ENCODE results near the gene PPFIA3.

DNA sequence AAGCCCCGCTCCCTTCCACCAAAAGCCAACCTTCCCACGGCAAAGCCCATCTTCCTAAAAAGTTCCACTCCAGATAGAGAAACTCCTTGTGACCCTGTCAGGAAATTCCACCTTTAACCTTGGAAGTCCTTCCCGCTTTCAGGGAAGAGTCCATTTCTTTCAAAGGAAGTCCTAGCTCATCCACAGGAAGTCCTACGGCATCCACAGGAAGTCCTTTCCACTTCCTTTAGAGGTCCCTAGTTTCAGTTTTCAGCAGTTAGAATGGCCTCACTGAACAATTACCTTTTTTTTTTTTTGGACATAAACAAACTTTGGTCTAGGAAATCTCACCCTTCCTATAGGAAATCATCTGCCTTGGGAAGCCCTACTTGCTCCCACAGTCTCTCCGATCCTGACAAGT, 69.9 kb downstream of the PPFIA3 start:
- TF ChIP-seq, protein P1, sequence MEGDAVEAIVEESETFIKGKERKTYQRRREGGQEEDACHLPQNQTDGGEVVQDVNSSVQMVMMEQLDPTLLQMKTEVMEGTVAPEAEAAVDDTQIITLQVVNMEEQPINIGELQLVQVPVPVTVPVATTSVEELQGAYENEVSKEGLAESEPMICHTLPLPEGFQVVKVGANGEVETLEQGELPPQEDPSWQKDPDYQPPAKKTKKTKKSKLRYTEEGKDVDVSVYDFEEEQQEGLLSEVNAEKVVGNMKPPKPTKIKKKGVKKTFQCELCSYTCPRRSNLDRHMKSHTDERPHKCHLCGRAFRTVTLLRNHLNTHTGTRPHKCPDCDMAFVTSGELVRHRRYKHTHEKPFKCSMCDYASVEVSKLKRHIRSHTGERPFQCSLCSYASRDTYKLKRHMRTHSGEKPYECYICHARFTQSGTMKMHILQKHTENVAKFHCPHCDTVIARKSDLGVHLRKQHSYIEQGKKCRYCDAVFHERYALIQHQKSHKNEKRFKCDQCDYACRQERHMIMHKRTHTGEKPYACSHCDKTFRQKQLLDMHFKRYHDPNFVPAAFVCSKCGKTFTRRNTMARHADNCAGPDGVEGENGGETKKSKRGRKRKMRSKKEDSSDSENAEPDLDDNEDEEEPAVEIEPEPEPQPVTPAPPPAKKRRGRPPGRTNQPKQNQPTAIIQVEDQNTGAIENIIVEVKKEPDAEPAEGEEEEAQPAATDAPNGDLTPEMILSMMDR (IDR thresholded peaks at IDR 0.05) = no peak
- no peak for TF ChIP-seq EZH2 (IDR thresholded peaks at IDR 0.05; ENCODE audit: borderline replicate concordance, insufficient read depth, low read depth, low read length, poor library complexity, severe bottlenecking)
